ACC112 (cell line): ENCODE data around the gene CAMTA1.
"Not testable (repeated sequence)": the region's sequence is repeated elsewhere in the genome, so short reads cannot be mapped to it uniquely, and the experiment has no call there.

Source experiments
- H2AFZ ChIP-seq: fragments of 200-600 bp; sonication (generic); one replicate; pipeline ENCODE4 v1.6.0; 2017; ENCODE audit warnings: antibody characterized with exemption, low read length; ENCODE audit not compliant: unreplicated experiment
- H3K27ac ChIP-seq: fragments of 200-600 bp; sonication (generic); 2 replicates; pipeline ENCODE4 v1.5.1; 2014; ENCODE audit warnings: low read depth, mild to moderate bottlenecking, antibody characterized with exemption, low read length, moderate library complexity
- H3K27me3 ChIP-seq: fragments of 200-600 bp; sonication (generic); 2 replicates; pipeline ENCODE4 v1.6.1; 2014; ENCODE audit warnings: mild to moderate bottlenecking, antibody characterized with exemption, low read length, moderate library complexity, mixed read lengths; ENCODE audit not compliant: insufficient read depth
- H3K36me3 ChIP-seq: fragments of 200-600 bp; sonication (generic); 2 replicates; pipeline ENCODE4 v1.6.1; 2016; ENCODE audit warnings: mild to moderate bottlenecking, antibody characterized with exemption, low read length, moderate library complexity, mixed read lengths; ENCODE audit not compliant: insufficient read depth
- H3K4me1 ChIP-seq: fragments of 200-600 bp; sonication (generic); one replicate; pipeline ENCODE4 v1.6.1; 2016; ENCODE audit warnings: low read length, mixed read lengths; ENCODE audit not compliant: insufficient read depth, unreplicated experiment, control insufficient read depth
- H3K4me3 ChIP-seq: fragments of 200-600 bp; sonication (generic); 2 replicates; pipeline ENCODE4 v1.5.1; 2014; ENCODE audit warnings: mild to moderate bottlenecking, low read depth, low read length
- H3K79me2 ChIP-seq: fragments of 200-600 bp; sonication (generic); one replicate; pipeline ENCODE4 v1.6.0; 2016; ENCODE audit warnings: low read length; ENCODE audit not compliant: control insufficient read depth, unreplicated experiment, insufficient read depth

Gene CAMTA1

DNA sequence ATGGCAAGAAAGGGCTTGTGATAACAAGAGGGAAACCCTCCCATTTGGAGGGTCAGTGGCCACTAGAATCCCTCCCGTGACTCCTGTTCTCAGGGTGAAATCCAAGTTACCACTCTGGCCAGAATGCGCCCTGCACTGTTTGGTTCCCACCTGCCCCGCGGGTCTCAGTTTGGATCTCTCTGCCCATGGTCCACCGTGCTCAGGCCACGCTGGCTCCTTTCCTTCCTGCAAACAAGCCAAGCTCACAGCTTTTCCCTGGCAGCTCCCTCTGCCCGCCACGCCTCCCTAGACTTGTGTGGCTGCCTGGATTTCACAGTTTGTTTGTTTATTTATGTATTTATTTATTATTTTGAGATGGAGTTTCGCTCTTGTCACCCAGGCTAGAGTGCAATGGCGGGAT lies 806.3 kb downstream of the CAMTA1 start:
- no peak overlapping the region for H3K4me3 ChIP-seq
- H3K27ac ChIP-seq: no peak overlapping the region
- no peaks in the 10 kb centered on the region for H3K4me1 ChIP-seq
- no peak overlapping the region for H2AFZ ChIP-seq
- H3K36me3 ChIP-seq: no peaks in the 10 kb centered on the region
- peaks cover 36% of the 10 kb centered on the region for H3K27me3 ChIP-seq
- no peaks in the 10 kb centered on the region for H3K79me2 ChIP-seq

DNA sequence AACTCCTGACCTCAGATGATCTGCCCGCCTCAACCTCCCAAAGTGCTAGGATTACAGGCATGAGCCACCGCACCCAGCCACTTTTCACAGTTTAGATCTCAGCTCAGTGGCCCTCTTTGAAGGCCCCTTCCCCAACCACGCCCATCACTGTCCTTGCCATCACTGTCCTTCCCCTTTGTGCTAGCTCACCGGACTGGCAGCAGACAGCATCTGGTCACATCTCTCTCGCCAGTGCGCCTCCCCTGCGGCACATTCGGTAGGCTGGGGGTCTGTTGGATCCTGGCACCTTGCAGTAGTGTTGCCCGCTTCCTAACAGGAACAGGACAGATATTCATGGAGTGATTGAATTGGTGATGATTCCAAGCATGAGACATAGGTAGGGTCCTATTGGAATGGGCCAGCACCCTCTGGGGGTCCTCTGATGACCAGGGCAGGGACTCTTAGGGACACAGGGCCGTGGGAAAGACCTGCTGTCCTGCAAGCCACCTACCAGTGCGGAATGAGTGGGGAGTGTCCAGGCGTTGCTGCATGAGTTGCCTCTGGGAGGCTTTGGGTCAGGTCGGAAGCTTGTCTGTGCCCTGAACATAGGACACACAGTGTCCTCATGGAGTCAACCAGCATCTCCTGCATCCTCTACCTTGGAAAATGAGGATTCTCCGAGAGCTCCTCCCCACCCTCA lies 807.0 kb downstream of the CAMTA1 start:
- peaks cover 42% of the 10 kb centered on the region for H3K27me3 ChIP-seq

DNA sequence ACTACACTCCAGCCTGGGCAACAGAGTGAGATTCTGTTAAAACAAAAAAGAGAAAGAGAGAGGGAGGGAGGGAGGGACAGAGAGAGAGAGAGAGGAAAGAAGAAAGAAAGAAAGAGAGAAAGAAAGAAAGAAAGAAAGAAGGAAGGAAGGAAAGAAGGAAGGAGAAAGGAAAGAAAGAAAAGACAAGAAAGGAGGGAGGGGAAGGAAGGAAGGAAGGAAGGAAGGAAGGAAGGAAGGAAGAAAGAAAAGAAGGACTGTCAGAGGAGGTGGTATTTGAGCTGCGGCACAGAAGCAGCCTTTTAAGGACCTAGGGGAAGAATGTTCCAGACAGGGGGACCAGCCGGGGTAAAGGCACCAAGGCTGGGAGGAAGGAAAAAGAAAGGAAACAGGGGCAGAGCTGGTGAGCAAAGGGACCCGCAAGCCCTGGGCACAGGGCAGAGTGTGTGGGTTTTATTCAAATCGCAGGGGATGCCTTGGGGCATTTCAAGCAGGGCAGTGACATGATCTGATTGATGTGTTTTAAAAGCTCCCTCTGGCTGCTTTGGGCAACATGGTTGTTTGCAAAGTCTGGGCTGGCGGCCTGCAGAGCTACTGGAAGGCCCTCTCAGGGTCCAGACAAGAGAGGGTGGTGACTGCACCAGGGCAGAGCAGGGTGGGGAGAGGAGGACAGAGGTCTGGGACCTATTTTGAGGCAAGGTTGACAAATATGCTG lies 808.9 kb downstream of the CAMTA1 start:
- H2AFZ ChIP-seq: no peak overlapping the region
- H3K79me2 ChIP-seq: no peaks in the 10 kb centered on the region
- no peak overlapping the region for H3K4me3 ChIP-seq
- no peaks in the 10 kb centered on the region for H3K36me3 ChIP-seq
- no peaks in the 10 kb centered on the region for H3K4me1 ChIP-seq
- H3K27me3 ChIP-seq: peaks cover 42% of the 10 kb centered on the region
- no peak overlapping the region for H3K27ac ChIP-seq

More for the DNA sequence above, 807.0 kb downstream of the CAMTA1 start:
- Histone ChIP-seq H3K36me3 (no peaks in the 10 kb centered on the region), H3K27ac (no peak overlapping the region), H3K4me1 (no peaks in the 10 kb centered on the region), H3K79me2 (no peaks in the 10 kb centered on the region), H3K4me3 (no peak overlapping the region), H2AFZ (no peak overlapping the region)

DNA sequence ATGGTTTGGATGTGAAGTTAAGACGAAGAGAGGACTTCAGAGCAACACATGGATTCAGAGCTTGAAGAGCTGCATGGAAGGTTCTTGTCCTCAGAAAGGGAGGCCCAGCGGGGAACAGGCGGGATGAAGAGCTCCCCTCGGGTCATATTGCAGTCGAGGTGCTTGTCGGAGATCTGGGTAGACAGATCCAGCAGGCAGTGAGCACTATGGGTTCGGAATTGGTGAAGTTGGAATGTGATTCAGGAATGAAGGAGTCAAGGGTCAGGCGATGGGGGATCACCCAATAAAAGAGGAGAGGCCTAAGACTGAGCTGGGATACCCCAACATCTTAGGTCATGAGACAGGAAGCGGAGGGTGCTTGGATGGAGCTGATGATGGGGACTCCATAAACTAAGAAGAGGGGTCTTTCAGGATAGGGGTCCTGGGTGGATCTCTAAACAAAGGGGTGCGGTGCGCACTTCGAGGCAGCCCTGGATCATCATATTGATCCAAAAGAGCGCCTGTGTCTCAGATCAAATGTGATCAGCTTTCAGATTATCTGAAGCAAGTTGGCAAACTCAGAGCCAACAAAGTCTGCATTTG lies 809.6 kb downstream of the CAMTA1 start:
- H3K36me3 ChIP-seq: no peaks in the 10 kb centered on the region
- H3K79me2 ChIP-seq: no peaks in the 10 kb centered on the region
- no peak overlapping the region for H2AFZ ChIP-seq
- no peak overlapping the region for H3K4me3 ChIP-seq
- no peak overlapping the region for H3K27ac ChIP-seq
- no peaks in the 10 kb centered on the region for H3K4me1 ChIP-seq
- H3K27me3 ChIP-seq: peaks cover 42% of the 10 kb centered on the region

DNA sequence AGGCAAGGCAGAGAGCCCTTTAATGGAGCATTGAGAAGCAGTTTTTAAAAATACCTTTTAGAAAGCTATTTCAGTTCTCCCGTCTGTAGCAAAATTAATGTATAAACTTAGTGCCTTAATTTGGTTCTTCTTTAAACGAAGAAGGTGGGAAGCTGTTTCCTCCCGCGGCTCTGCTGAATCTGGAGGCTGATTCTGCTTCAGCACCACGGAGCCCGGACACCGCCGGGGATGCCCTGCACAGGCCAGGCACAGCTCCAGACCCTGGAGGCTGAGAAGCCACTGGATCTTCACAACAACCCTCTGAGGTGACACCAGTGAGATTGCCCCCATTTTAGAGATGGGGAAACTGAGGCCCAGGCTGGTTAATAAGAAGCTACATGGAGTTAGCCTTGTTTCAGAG lies 810.1 kb downstream of the CAMTA1 start:
- no peak overlapping the region for H3K4me3 ChIP-seq
- no peaks in the 10 kb centered on the region for H3K36me3 ChIP-seq
- H3K4me1 ChIP-seq: no peaks in the 10 kb centered on the region
- H3K27ac ChIP-seq: no peak overlapping the region
- no peak overlapping the region for H2AFZ ChIP-seq
- H3K27me3 ChIP-seq: peaks cover 42% of the 10 kb centered on the region
- no peaks in the 10 kb centered on the region for H3K79me2 ChIP-seq

DNA sequence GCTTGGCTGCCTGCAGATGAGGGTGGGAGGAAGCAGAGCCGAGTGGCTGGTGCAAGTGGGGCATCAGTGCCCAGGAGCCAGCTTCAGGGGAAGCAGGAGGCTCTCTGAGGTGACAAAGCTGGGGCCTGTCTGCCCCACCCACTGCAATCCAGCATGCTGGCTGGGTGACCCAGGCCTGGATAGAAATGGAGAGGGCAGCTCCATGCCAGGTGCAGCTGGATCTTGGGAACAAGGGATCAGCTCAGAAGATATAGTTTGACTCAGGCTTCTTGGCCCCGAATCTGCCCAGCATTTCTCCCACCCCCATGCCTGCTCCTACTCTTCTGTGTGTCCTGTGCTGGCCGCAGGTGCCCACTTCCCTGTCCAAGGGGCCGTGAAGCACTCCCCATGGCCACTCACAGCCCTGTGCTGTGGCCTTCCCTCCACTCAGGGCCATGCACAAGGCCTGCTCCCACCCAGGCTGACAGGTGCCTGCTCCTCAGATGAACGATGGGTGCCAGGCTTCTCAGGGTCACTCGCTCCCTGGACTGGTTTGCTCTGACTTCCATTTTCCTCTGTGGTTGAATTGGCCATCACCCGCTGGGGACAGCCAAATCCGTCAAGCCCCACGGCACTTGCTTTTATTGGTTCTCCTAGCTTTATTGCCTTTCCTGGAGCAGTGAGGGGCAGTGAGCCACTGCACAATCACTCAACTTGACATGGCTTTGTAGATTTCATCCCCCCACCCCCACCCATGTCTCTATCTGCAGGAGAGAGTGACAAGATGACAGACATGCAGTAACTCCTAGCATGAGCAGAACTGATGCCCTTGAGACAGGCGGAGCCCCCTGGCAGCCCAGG lies 811.1 kb downstream of the CAMTA1 start:
- Histone ChIP-seq H3K36me3 (no peaks in the 10 kb centered on the region), H3K79me2 (no peaks in the 10 kb centered on the region), H3K4me1 (no peaks in the 10 kb centered on the region), H3K4me3 (no peak overlapping the region), H2AFZ (no peak overlapping the region), H3K27ac (no peak overlapping the region), H3K27me3 (peaks cover 42% of the 10 kb centered on the region)

DNA sequence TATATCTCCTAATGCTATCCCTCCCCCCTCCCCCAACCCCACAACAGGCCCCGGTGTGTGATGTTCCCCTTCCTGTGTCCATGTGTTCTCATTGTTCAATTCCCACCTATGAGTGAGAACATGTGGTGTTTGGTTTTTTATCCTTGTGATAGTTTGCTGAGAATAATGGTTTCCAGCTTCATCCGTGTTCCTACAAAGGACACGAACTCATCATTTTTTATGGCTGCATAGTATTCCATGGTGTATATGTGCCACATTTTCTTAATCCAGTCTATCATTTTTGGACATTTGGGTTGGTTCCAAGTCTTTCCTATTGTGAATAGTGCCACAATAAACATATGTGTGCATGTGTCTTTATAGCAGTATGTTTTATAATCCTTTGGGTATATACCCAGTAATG lies 812.8 kb downstream of the CAMTA1 start:
- H3K4me1 ChIP-seq, H2AFZ ChIP-seq, H3K27ac ChIP-seq, H3K36me3 ChIP-seq, H3K4me3 ChIP-seq, H3K79me2 ChIP-seq: not testable (repeated sequence)
- peaks cover 32% of the 10 kb centered on the region for H3K27me3 ChIP-seq

DNA sequence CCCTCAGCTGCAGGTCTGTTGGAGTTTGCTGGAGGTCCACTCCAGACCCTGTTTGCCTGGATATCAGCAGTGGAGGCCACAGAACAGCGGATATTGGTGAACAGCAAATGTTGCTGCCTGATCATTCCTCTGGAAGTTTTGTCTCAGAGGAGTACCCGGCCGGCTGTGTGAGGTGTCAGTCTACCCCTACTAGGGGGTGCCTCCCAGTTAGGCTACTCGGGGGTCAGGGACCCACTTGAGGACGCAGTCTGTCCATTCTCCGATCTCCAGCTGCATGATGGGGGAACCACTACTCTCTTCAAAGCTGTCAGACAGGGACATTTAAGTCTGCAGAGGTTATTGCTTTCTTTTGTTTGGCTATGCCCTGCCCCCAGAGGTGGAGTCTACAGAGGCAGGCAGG lies 819.7 kb downstream of the CAMTA1 start:
- H3K36me3 ChIP-seq, H2AFZ ChIP-seq, H3K79me2 ChIP-seq, H3K27ac ChIP-seq, H3K4me1 ChIP-seq, H3K4me3 ChIP-seq: not testable (repeated sequence)
- peaks cover 26% of the 10 kb centered on the region for H3K27me3 ChIP-seq

DNA sequence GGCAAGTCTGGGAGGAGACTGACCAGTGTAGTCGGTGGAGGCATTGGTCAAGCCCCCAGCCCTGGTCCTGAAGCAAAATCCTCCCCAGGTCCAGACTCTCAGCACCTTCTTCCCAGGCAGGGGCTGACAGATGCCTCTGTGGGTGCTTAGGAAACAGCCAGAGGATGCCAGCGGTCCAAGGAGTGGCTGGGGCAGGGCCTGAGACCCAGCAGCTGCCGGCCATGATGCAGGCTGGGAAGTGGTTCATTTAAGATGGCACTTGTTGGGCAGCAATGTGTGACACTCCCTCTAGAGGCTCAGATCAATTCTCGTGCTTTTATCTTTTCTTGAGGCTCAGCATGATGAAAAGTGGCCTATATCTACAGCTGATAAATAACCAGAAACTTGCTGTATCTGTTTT lies 820.8 kb downstream of the CAMTA1 start:
- no peaks in the 10 kb centered on the region for H3K79me2 ChIP-seq
- no peak overlapping the region for H3K4me3 ChIP-seq
- H2AFZ ChIP-seq: no peak overlapping the region
- no peaks in the 10 kb centered on the region for H3K4me1 ChIP-seq
- H3K27me3 ChIP-seq: peaks cover 26% of the 10 kb centered on the region
- H3K27ac ChIP-seq: no peak overlapping the region
- H3K36me3 ChIP-seq: no peaks in the 10 kb centered on the region

DNA sequence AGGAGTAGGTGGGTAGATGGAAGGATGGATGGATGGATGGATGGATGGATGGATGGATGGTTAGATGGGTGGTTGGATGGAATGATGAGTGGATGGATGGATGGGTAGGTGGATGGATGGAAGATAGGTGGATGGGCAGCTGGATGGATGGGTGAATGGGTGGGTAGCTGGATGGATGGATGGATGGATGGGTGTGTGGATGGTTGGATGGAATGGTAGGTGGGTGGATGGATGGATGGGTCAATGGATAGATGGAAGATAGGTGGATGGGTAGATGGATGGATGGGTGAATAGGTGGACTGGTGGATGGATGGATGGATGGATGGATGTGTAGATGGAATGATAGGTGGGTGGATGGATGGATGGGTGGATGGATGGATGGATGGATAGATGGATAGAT lies 821.8 kb downstream of the CAMTA1 start:
- H3K4me1 ChIP-seq: no peaks in the 10 kb centered on the region
- no peak overlapping the region for H3K27ac ChIP-seq
- no peak overlapping the region for H2AFZ ChIP-seq
- no peaks in the 10 kb centered on the region for H3K79me2 ChIP-seq
- no peak overlapping the region for H3K4me3 ChIP-seq
- H3K36me3 ChIP-seq: no peaks in the 10 kb centered on the region
- peaks cover 32% of the 10 kb centered on the region for H3K27me3 ChIP-seq
